Astrocyte (in vitro differentiated cells and primary cell): ENCODE measurements around the gene PRKACA.

ENCODE experiments used
- CTCF ChIP-seq: IDR thresholded peaks from 2 replicates; pipeline ENCODE4 v1.5.1; 2011; ENCODE audit warnings: low read depth, mild to moderate bottlenecking, inconsistent platforms, low read length, moderate library complexity; ENCODE audit not compliant: insufficient read depth
- EZH2 ChIP-seq: IDR thresholded peaks from 2 replicates; pipeline ENCODE4 v1.6.1; 2012; ENCODE audit warnings: mild to moderate bottlenecking, low read length, inconsistent platforms; ENCODE audit not compliant: insufficient read depth

- TF ChIP-seq CTCF (no peak), EZH2 (no peak)
Measured at GRCh38 chr19:14055396-14055795, 62.2 kb downstream of the PRKACA start.
